SU-DHL-6 (cell line): ENCODE data around the gene MEI4.

Experiments
- H2AFZ ChIP-seq: fragments of 200-600 bp; sonication (generic); 2 replicates; pipeline ENCODE4 v1.6.1; 2014; ENCODE audit warnings: low read depth, mild to moderate bottlenecking, moderate library complexity, mixed read lengths, antibody characterized with exemption, low read length; ENCODE audit not compliant: severe bottlenecking
- H3F3A ChIP-seq: fragments of 200-600 bp; shearing (Covaris generic); 2 replicates; pipeline ENCODE4 v1.6.0; 2016; ENCODE audit warnings: antibody characterized with exemption, mild to moderate bottlenecking; ENCODE audit not compliant: insufficient read depth
- H3K27ac ChIP-seq: fragments of 200-600 bp; sonication (generic); 2 replicates; pipeline ENCODE4 v1.5.1; 2016; ENCODE audit warnings: low read depth, mild to moderate bottlenecking, low read length, moderate library complexity, mixed read lengths
- H3K27me3 ChIP-seq: fragments of 200-600 bp; sonication (generic), shearing (Covaris generic); 2 replicates; pipeline ENCODE4 v1.6.0; 2014; ENCODE audit warnings: mild to moderate bottlenecking, low read length
- H3K36me3 ChIP-seq: fragments of 200-600 bp; sonication (generic); 2 replicates; pipeline ENCODE4 v1.6.1; 2014; ENCODE audit warnings: mild to moderate bottlenecking, low read length, mixed read lengths
- H3K4me2 ChIP-seq: fragments of 300-600, 200-600 bp; shearing (Covaris generic), sonication (generic); 2 replicates; pipeline ENCODE4 v1.6.0; 2014; ENCODE audit warnings: low read length, low read depth, mild to moderate bottlenecking; ENCODE audit not compliant: poor library complexity, severe bottlenecking
- H3K4me3 ChIP-seq: fragments of 200-600 bp; sonication (generic); 2 replicates; pipeline ENCODE4 v1.5.1; 2014; ENCODE audit warnings: antibody characterized with exemption, low read length, mild to moderate bottlenecking, mixed read lengths; ENCODE audit not compliant: insufficient read depth, poor library complexity, severe bottlenecking
- H3K79me2 ChIP-seq: fragments of 200-600 bp; sonication (generic); 2 replicates; pipeline ENCODE4 v1.6.1; 2014; ENCODE audit warnings: mild to moderate bottlenecking, low read length, moderate library complexity; ENCODE audit not compliant: insufficient read depth
- H3K9ac ChIP-seq: fragments of 200-600 bp; sonication (generic); 2 replicates; pipeline ENCODE4 v1.7.0; 2014; ENCODE audit warnings: mild to moderate bottlenecking, low read length
- H3K9me2 ChIP-seq: fragments of 200-600 bp; sonication (generic); replicated peaks from 2 replicates; pipeline ENCODE4 v1.6.1; 2014; ENCODE audit warnings: low read length; ENCODE audit not compliant: insufficient read depth
- H3K9me3 ChIP-seq: fragments of 200-600 bp; sonication (generic); 2 replicates; pipeline ENCODE4 v1.6.1; 2014; ENCODE audit warnings: low read length, mixed read lengths; ENCODE audit not compliant: insufficient read depth
- H4K20me1 ChIP-seq: fragments of 200-600 bp; sonication (generic); 2 replicates; pipeline ENCODE4 v1.6.1; 2014; ENCODE audit warnings: low read depth, mild to moderate bottlenecking, antibody characterized with exemption, low read length, moderate library complexity, mixed read lengths
- EZH2phosphoT487 ChIP-seq: fragments of 200-600 bp; sonication (generic), shearing (Covaris generic); conservative IDR thresholded peaks from 2 replicates; pipeline ENCODE4 v1.6.1; 2018; ENCODE audit warnings: mild to moderate bottlenecking, antibody characterized with exemption, low read length, moderate library complexity, mixed read lengths
- TF ChIP-seq, protein P1 (sequence below): fragments of 200-600 bp; sonication (generic); IDR thresholded peaks from one replicate; pipeline ENCODE4 v1.5.1; 2017; ENCODE audit warnings: antibody characterized with exemption, mild to moderate bottlenecking, low read length, moderate library complexity; ENCODE audit not compliant: insufficient read depth, poor library complexity, severe bottlenecking

The MEI4 gene

DNA sequence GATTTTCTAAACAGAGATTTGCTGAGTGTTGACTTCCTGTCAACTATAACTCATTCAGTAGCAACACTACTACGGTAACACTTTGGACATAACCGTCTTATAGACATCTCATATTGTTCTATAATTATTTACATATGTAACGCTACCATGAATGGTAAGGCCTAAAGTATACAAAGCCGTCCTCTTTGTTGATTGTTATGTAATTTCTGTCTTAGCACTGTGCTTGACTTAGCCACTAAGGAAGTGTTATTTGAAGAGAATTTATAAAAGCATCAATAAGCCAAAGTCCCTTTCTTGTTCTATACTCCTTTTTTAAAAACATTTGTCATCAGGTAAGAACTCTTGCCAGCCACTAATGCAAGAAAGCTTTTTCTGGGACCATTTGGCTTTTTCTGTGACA is 240.6 kb downstream of the MEI4 start:
- no peaks in the 10 kb centered on the region for H3K36me3 ChIP-seq
- H3K9me2 ChIP-seq = no peaks in the 10 kb centered on the region
- no peaks in the 10 kb centered on the region for H4K20me1 ChIP-seq
- no peaks in the 10 kb centered on the region for H3F3A ChIP-seq
- H3K9me3 ChIP-seq = no peaks in the 10 kb centered on the region
- no peak overlapping the region for H3K9ac ChIP-seq
- no peak overlapping the region for H3K4me3 ChIP-seq
- no peaks in the 10 kb centered on the region for H3K79me2 ChIP-seq
- H3K27me3 ChIP-seq = no peaks in the 10 kb centered on the region
- H2AFZ ChIP-seq = no peak overlapping the region
- H3K27ac ChIP-seq = no peak overlapping the region
- H3K4me2 ChIP-seq = no peak overlapping the region
- TF ChIP-seq, protein P1, sequence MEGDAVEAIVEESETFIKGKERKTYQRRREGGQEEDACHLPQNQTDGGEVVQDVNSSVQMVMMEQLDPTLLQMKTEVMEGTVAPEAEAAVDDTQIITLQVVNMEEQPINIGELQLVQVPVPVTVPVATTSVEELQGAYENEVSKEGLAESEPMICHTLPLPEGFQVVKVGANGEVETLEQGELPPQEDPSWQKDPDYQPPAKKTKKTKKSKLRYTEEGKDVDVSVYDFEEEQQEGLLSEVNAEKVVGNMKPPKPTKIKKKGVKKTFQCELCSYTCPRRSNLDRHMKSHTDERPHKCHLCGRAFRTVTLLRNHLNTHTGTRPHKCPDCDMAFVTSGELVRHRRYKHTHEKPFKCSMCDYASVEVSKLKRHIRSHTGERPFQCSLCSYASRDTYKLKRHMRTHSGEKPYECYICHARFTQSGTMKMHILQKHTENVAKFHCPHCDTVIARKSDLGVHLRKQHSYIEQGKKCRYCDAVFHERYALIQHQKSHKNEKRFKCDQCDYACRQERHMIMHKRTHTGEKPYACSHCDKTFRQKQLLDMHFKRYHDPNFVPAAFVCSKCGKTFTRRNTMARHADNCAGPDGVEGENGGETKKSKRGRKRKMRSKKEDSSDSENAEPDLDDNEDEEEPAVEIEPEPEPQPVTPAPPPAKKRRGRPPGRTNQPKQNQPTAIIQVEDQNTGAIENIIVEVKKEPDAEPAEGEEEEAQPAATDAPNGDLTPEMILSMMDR = no peak
- TF ChIP-seq EZH2phosphoT487 = no peak

DNA sequence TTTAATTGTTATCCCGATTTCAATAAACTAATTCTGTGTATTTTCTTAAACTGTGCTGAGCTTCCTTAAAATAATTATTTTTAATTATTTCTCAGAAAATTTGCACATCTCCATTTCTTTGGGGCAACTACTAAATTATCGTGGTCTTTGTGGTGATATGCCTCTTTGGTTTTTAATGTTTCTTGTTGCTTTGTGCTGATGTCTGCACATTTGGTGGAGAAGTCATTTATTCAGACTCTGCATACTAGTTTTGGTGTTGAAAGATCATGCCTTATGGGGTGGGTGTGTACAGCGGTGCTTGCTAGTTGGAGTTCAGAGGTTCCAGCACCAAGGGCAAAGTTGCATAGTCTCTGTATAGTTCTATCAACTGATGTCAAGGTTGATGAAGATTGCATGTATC is 253.2 kb downstream of the MEI4 start:
- H3F3A ChIP-seq = no peaks in the 10 kb centered on the region
- H3K27me3 ChIP-seq = no peaks in the 10 kb centered on the region
- no peaks in the 10 kb centered on the region for H3K79me2 ChIP-seq
- H3K9me3 ChIP-seq = no peaks in the 10 kb centered on the region
- H3K4me3 ChIP-seq = no peak overlapping the region
- no peak overlapping the region for H2AFZ ChIP-seq
- H3K9ac ChIP-seq = no peak overlapping the region
- TF ChIP-seq, protein P1 = no peak
- no peak for TF ChIP-seq EZH2phosphoT487
- H3K27ac ChIP-seq = no peak overlapping the region
- H3K36me3 ChIP-seq = no peaks in the 10 kb centered on the region
- no peak overlapping the region for H3K4me2 ChIP-seq
- H4K20me1 ChIP-seq = no peaks in the 10 kb centered on the region
- H3K9me2 ChIP-seq = no peaks in the 10 kb centered on the region

DNA sequence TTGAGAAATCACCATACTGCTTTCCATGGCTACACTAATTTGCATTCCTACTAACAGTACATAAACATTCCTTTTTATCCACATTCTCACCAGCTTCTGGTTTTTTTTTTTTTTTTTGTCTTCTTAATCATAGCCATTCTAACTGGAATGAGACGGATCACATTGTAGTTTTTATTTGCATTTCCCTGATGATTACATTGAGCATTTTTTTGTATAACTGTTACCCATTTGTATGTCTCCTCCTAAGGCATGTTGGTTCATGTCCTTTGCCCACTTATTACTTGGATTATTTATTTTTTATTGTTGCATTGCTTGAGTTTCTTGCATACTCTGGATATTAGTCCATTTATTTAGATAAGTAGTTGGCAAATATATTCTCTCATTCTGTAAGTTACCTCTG is 258.0 kb downstream of the MEI4 start:
- H3K79me2 ChIP-seq = no peaks in the 10 kb centered on the region
- H3K9me3 ChIP-seq = no peaks in the 10 kb centered on the region
- H3K27ac ChIP-seq = no peak overlapping the region
- H3K9ac ChIP-seq = no peak overlapping the region
- no peak for TF ChIP-seq EZH2phosphoT487
- TF ChIP-seq, protein P1 = no peak
- no peak overlapping the region for H2AFZ ChIP-seq
- H3K9me2 ChIP-seq = no peaks in the 10 kb centered on the region
- H3K4me2 ChIP-seq = no peak overlapping the region
- H3K4me3 ChIP-seq = no peak overlapping the region
- H4K20me1 ChIP-seq = no peaks in the 10 kb centered on the region
- no peaks in the 10 kb centered on the region for H3F3A ChIP-seq
- no peaks in the 10 kb centered on the region for H3K36me3 ChIP-seq
- H3K27me3 ChIP-seq = no peaks in the 10 kb centered on the region
